Astrocyte (in vitro differentiated cells and primary cell): ENCODE measurements around the gene MTA3.

ENCODE experiments used
- EZH2 ChIP-seq: IDR thresholded peaks from 2 replicates; pipeline ENCODE4 v1.6.1; 2012; ENCODE audit warnings: mild to moderate bottlenecking, low read length, inconsistent platforms; ENCODE audit not compliant: insufficient read depth
- TF ChIP-seq, protein P1 (sequence below): IDR thresholded peaks from 2 replicates; pipeline ENCODE4 v1.5.1; 2011; ENCODE audit warnings: low read depth, mild to moderate bottlenecking, inconsistent platforms, low read length, moderate library complexity; ENCODE audit not compliant: insufficient read depth

DNA sequence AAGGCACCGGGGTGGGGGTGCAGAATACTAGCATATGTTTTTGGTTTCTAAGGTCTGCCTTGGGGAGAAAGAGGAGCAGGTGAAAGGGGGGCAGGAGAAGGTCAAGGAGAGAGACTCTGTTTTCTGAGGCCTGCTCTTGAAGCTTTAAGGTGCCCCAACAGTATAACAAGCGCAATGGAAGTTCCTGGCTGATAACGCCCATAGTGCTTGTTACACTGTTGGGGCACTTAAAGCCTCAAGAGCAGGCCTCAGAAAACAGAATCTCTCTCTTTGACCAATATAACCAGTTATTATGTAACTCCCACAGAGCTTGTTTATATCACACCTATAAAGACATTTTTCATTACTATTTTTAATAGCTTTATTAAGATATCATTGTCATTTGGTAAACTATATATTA is 179.0 kb downstream of the MTA3 start:
- TF ChIP-seq, protein P1, sequence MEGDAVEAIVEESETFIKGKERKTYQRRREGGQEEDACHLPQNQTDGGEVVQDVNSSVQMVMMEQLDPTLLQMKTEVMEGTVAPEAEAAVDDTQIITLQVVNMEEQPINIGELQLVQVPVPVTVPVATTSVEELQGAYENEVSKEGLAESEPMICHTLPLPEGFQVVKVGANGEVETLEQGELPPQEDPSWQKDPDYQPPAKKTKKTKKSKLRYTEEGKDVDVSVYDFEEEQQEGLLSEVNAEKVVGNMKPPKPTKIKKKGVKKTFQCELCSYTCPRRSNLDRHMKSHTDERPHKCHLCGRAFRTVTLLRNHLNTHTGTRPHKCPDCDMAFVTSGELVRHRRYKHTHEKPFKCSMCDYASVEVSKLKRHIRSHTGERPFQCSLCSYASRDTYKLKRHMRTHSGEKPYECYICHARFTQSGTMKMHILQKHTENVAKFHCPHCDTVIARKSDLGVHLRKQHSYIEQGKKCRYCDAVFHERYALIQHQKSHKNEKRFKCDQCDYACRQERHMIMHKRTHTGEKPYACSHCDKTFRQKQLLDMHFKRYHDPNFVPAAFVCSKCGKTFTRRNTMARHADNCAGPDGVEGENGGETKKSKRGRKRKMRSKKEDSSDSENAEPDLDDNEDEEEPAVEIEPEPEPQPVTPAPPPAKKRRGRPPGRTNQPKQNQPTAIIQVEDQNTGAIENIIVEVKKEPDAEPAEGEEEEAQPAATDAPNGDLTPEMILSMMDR, result no peak
- no peak for TF ChIP-seq EZH2
